Kidney (tissue), 11 donors: Measurements from ENCODE around the gene SEC22B. TPM values are rescaled to one million over a fixed set of nuclear protein-coding genes. Genes with fewer than 3 reads are reported as not detected.
"Not testable (repeated sequence)": the region's sequence is repeated elsewhere in the genome, so short reads cannot be mapped to it uniquely, and the experiment has no call there.

Experiments used
- DNase-seq, 5 donors: peaks; one replicate each; pipeline ENCODE4 v3.0.0-alpha.2; 2013 to 2020
- FAIRE-seq: peaks from 2 replicates; lab custom pipeline; 2012; peaks lifted over from hg19 to GRCh38; lab: Jason Lieb, UNC
- H3K27ac ChIP-seq, 2 donors: one replicate each; pipeline ENCODE4 v1.7.0; 2013; ENCODE audit warnings: low read depth in 2 of 2, low read length in 2 of 2, inconsistent platforms in 1 of 2
- H3K27me3 ChIP-seq: one replicate; pipeline ENCODE4 v1.7.1; 2013; ENCODE audit warnings: low read length, inconsistent platforms; ENCODE audit not compliant: control insufficient read depth, insufficient read depth
- H3K36me3 ChIP-seq, 3 donors: one replicate each; pipeline versions ENCODE4 v1.7.0 to v1.7.1; 2013; ENCODE audit warnings: low read length in 3 of 3, control low read depth in 1 of 3, inconsistent platforms in 1 of 3; ENCODE audit not compliant: insufficient read depth in 3 of 3, control insufficient read depth in 2 of 3
- H3K4me1 ChIP-seq, 3 donors: one replicate each; pipeline versions ENCODE4 v1.7.0 to v1.7.1; 2013; ENCODE audit warnings: low read length in 3 of 3, inconsistent platforms in 1 of 3, low read depth in 1 of 3; ENCODE audit not compliant: control insufficient read depth in 2 of 3, insufficient read depth in 2 of 3
- H3K4me3 ChIP-seq, 3 donors: one replicate each; pipeline versions ENCODE4 v1.7.0 to v1.8.1; 2013; ENCODE audit warnings: low read length in 3 of 3, control low read depth in 1 of 3, inconsistent platforms in 1 of 3
- H3K9ac ChIP-seq, 3 donors: one replicate each; pipeline versions ENCODE4 v1.7.0 to v1.7.1; 2013; ENCODE audit warnings: low read length in 3 of 3, control low read depth in 1 of 3, inconsistent platforms in 1 of 3
- H3K9me3 ChIP-seq, 3 donors: one replicate each; pipeline versions ENCODE4 v1.7.0 to v1.7.1; 2013; ENCODE audit warnings: low read length in 3 of 3, control low read depth in 1 of 3, inconsistent platforms in 1 of 3; ENCODE audit not compliant: control insufficient read depth in 2 of 3, insufficient read depth in 1 of 3
- intact Hi-C: fragments of 100-400 bp; cut with DNase I; formaldehyde crosslinking; loops from one replicate; pipeline ENCODE4 v1.11.1; 2022
- polyA plus RNA-seq: library from polyadenylated mRNA; stranded (reverse); fragments of 350-450 nt; fragmentation: Illumina TruSeq; extraction: RNeasy Lipid Tissue Mini Kit (QIAGEN cat#74804); gene quantifications from one replicate; pipeline ENCODE4 v1.2.3, GENCODE V29; 2014; ENCODE audit warnings: low read depth, low replicate concordance; ENCODE audit not compliant: insufficient read depth
- total RNA-seq: library from RNA; stranded (reverse); fragmentation: NEBNext Ultra II Directional; extraction: Animal tissue kit (Norgen Biotek cat#: 25700); gene quantifications from one replicate; pipeline ENCODE4 v1.2.1, GENCODE V29; 2021
- donor health status: control.
- donor health status: control.
- donor health status: DM: yes; HTN: yes; CAD: no.
- donor health status: Normal renal cell carcinoma (clear cell type).

The SEC22B gene
- total and polyA plus RNA-seq, 2 donors from 2014 or later = 20.1 to 29.8 TPM

DNA sequence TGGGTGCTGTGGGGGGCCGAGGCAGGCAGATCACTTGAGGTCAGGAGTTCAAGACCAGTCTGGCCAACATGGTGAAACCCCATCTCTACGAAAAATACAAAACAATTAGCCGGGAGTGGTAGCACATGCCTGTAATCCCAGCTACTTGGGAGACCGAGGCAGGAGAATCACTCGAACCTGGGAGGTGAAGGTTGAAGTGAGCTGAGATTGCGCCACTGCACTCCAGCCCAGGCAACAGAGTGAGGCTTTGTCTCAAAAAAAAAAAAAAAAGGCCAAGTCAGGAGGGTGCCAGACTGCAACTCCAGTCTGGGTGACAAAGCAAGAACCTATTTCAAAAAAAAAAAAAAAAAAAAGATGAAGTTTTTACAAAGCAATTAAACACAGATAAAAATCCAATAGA lies 50.1 kb downstream of the SEC22B start:
- H3K9me3 ChIP-seq, H3K9ac ChIP-seq, H3K4me3 ChIP-seq, H3K27me3 ChIP-seq, H3K27ac ChIP-seq, H3K36me3 ChIP-seq, DNase-seq, H3K4me1 ChIP-seq, intact Hi-C loops: not testable (repeated sequence)
- FAIRE-seq = peak; percentile 25

DNA sequence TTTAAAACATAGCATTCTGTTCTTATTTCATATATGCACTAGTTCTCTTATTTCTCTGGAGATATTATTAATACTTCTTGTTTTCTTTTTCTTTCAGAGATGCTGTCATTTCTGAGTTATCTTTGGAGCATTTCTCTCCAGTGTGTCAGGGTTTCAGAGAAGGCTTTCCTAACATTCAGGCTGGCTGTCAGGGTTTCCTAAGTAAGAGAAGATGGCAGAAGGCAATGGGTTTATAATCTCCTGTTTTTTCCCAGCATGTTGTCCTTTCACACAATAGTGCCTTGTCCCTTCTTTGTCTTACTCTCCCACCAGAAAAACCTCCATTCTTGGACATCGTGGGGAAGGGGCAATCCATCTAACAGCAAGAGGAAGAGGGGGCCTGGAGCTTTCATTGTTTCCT lies 51.7 kb downstream of the SEC22B start:
- H3K9me3 ChIP-seq, H3K4me1 ChIP-seq, H3K27me3 ChIP-seq, H3K27ac ChIP-seq, H3K4me3 ChIP-seq, H3K9ac ChIP-seq, FAIRE-seq, intact Hi-C loops, DNase-seq, H3K36me3 ChIP-seq: not testable (repeated sequence)

GRCh38 chr1:120123813-120124510 lies 52.4 kb downstream of the SEC22B start:
- intact Hi-C loops, FAIRE-seq, H3K9ac ChIP-seq, H3K4me3 ChIP-seq, H3K27ac ChIP-seq, H3K9me3 ChIP-seq, H3K4me1 ChIP-seq, H3K36me3 ChIP-seq, H3K27me3 ChIP-seq: not testable (repeated sequence)
- peak in 3 of 5 donors; percentile 13 to 64 (median 54) for DNase-seq

DNA sequence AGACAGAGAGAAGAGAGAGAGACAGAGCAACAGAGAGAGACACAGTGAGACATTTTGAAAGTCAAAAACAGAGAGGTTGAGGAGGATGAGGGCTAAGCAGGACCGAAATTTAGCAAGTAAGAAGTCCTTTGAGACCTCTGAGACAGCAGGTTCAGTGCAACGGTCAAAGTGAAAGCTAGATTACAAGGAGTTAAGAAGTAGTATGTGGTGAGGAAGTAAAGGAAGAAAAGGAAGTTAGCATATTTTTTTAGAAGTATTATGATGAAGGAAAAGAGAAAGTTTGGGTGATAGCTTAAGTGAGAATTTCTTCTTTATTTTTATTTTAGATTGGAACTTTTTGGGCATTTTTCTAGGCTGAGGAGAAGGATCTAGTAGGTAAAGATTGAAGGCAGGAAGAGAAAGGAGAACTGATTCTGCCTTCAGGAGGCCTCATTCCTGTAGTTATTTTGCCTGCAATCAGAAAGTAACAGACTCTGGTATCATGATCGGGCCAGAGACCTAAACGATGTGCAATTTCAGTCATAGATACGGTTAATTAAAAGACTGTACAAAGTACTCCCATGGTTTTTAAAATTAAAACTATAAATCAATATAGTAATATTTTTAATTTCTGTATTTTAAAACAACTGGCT lies 53.9 kb downstream of the SEC22B start:
- H3K9ac ChIP-seq, H3K27me3 ChIP-seq, intact Hi-C loops, FAIRE-seq, H3K4me1 ChIP-seq, H3K36me3 ChIP-seq, DNase-seq, H3K27ac ChIP-seq, H3K4me3 ChIP-seq, H3K9me3 ChIP-seq: not testable (repeated sequence)

- H3K27ac ChIP-seq, H3K36me3 ChIP-seq, H3K27me3 ChIP-seq, H3K9me3 ChIP-seq, H3K4me1 ChIP-seq, H3K4me3 ChIP-seq, intact Hi-C loops, FAIRE-seq, DNase-seq, H3K9ac ChIP-seq: not testable (repeated sequence)
Measured at GRCh38 chr1:120121830-120122229, 54.5 kb downstream of the SEC22B start.

GRCh38 chr1:120120525-120120924 lies 55.8 kb downstream of the SEC22B start:
- intact Hi-C loops, H3K36me3 ChIP-seq, H3K9me3 ChIP-seq, H3K27me3 ChIP-seq, H3K4me1 ChIP-seq, FAIRE-seq, H3K9ac ChIP-seq, H3K27ac ChIP-seq, DNase-seq, H3K4me3 ChIP-seq: not testable (repeated sequence)

- H3K27me3 ChIP-seq, FAIRE-seq, H3K9me3 ChIP-seq, H3K9ac ChIP-seq, H3K4me1 ChIP-seq, H3K36me3 ChIP-seq, H3K27ac ChIP-seq, intact Hi-C loops, H3K4me3 ChIP-seq: not testable (repeated sequence)
- peak in 3 of 5 donors; percentile 41 to 82 (median 56) for DNase-seq
Measured at GRCh38 chr1:120117371-120118177, 58.7 kb downstream of the SEC22B start.

- H3K4me1 ChIP-seq, H3K9ac ChIP-seq, H3K4me3 ChIP-seq, DNase-seq, H3K9me3 ChIP-seq, H3K27me3 ChIP-seq, H3K27ac ChIP-seq, H3K36me3 ChIP-seq, intact Hi-C loops, FAIRE-seq: not testable (repeated sequence)
Measured at GRCh38 chr1:120116094-120116493, 60.2 kb downstream of the SEC22B start.
